Thymus (tissue), 14 donors: ENCODE results near the gene SFTPD. TPM values are rescaled to one million over a fixed set of nuclear protein-coding genes. Genes with fewer than 3 reads are reported as not detected.
"Not testable (repeated sequence)": the region's sequence is repeated elsewhere in the genome, so short reads cannot be mapped to it uniquely, and the experiment has no call there.

ENCODE experiments used
- DNase-seq, 9 donors: peaks; one replicate each; pipeline ENCODE4 v3.0.0-alpha.2; 2013; ENCODE audit warnings: low spot score in 9 of 9, low read depth in 6 of 9, missing footprints in 1 of 9
- H3K27ac ChIP-seq, 2 donors: one replicate each; pipeline ENCODE4 v1.5.1; 2013; ENCODE audit warnings: control low read depth in 1 of 2, low read depth in 1 of 2, low read length in 1 of 2, mild to moderate bottlenecking in 1 of 2, moderate library complexity in 1 of 2
- H3K27me3 ChIP-seq, 2 donors: one replicate each; pipeline ENCODE4 v1.5.1; 2013; ENCODE audit warnings: low read length in 1 of 2; ENCODE audit not compliant: control insufficient read depth in 2 of 2, insufficient read depth in 1 of 2
- H3K36me3 ChIP-seq, 2 donors: one replicate each; pipeline ENCODE4 v1.5.1; 2013; ENCODE audit warnings: low read length in 1 of 2, mild to moderate bottlenecking in 1 of 2, moderate library complexity in 1 of 2; ENCODE audit not compliant: control insufficient read depth in 2 of 2, insufficient read depth in 2 of 2
- H3K4me1 ChIP-seq, 2 donors: one replicate each; pipeline ENCODE4 v1.5.1; 2013; ENCODE audit warnings: low read length in 2 of 2; ENCODE audit not compliant: control insufficient read depth in 2 of 2, insufficient read depth in 2 of 2
- H3K4me3 ChIP-seq, 2 donors: one replicate each; pipeline ENCODE4 v1.5.1; 2013; ENCODE audit warnings: low read length in 2 of 2, control low read depth in 1 of 2, mild to moderate bottlenecking in 1 of 2
- H3K9me3 ChIP-seq, 2 donors: one replicate each; pipeline ENCODE4 v1.5.1; 2013; ENCODE audit warnings: low read length in 1 of 2, mild to moderate bottlenecking in 1 of 2; ENCODE audit not compliant: control insufficient read depth in 2 of 2, insufficient read depth in 1 of 2
- WGBS: extraction: QIAGEN DNeasy Blood & Tissue Kit; methylation state at CpG from one replicate; pipeline ENCODE4 v1.1.7; 2013; 5-methylcytosine and 5-hydroxymethylcytosine counted together
- long read RNA-seq, 10 donors: transcript quantifications; one replicate each; lab custom pipeline, GENCODE V29; 2026
- polyA plus RNA-seq: library from polyadenylated mRNA; stranded (reverse); fragments of 200-250 nt; gene quantifications from one replicate; pipeline ENCODE4 v1.2.3, GENCODE V29; 2013
- total RNA-seq: library from RNA; stranded (reverse); fragments of 120-200 nt; gene quantifications from one replicate; pipeline ENCODE4 v1.2.4, GENCODE V29; 2013
- donor health status: healthy.

The SFTPD gene
- 0.47 TPM for total RNA-seq
- polyA plus RNA-seq: 2.6 TPM
- long read RNA-seq, donor 1: 0 reads
- long read RNA-seq, donor 2: 0 reads
- long read RNA-seq, donor 3: 0 reads
- long read RNA-seq, donor 4: 0 reads
- long read RNA-seq, donor 5, partial matches to known transcripts: 0 of 1 reads
- long read RNA-seq, donor 5, other reads (novel, unspliced or antisense): 0 of 1 reads
- long read RNA-seq, donor 6: 0 reads
- long read RNA-seq, donor 7: 0 reads
- long read RNA-seq, donor 8: 0 reads
- long read RNA-seq, donor 9: 0 reads
- long read RNA-seq, donor 10: 0 reads

DNA sequence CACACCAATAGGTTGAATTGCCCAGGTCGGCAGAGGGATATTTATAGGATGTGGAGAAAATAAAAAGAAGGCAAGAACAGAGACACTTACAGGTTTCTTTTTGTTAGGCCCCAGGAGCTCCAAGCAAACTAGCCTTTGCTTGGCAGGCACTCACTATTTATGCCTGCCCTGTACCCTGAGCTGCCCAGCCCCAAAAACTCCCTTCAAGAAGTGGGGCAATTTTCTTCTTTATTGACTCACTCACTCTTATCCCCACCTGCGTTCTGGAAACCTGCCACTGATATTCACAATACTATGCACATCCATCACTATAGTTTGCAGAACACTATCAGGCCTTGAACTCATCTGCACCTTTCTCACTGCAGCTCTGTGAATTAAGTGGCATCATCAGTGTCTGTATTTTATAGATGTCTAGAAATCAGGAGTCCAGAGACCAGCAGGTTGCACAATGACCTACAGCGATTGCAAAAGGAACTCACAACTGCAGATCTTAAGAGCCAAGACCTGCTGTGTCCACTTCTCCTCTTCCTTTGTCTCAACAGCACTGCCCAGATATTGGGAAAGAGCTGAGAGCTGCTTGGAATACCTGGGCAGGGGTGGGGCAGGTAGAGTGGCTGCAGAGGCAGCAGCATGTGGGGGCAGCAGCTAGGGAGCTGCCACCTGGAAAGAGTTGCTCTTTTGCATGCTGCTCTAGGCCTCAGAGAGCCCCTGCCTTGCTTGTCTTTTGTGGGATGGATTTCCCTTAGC, at the start of gene SFTPD:
Gene SFTPD, minus strand, starts transcription at position 130 of the 747 bp plus-strand sequence. CDS start 2,446 bp downstream, outside the sequence.
- no peak for DNase-seq
- Histone ChIP-seq H3K9me3 (peaks cover 0 to 11% of the 10 kb centered on the region in 2 donors), H3K4me1 (no peaks in the 10 kb centered on the region), H3K4me3 (no peak within 1 kb of the TSS), H3K27ac (no peak within 1 kb of the TSS), H3K27me3 (peaks cover 0 to 7% of the 10 kb centered on the region in 2 donors), H3K36me3 (no peaks in the 10 kb centered on the region)
- 96% methylated on average over 3 of the region's 3 CpGs for WGBS

DNA sequence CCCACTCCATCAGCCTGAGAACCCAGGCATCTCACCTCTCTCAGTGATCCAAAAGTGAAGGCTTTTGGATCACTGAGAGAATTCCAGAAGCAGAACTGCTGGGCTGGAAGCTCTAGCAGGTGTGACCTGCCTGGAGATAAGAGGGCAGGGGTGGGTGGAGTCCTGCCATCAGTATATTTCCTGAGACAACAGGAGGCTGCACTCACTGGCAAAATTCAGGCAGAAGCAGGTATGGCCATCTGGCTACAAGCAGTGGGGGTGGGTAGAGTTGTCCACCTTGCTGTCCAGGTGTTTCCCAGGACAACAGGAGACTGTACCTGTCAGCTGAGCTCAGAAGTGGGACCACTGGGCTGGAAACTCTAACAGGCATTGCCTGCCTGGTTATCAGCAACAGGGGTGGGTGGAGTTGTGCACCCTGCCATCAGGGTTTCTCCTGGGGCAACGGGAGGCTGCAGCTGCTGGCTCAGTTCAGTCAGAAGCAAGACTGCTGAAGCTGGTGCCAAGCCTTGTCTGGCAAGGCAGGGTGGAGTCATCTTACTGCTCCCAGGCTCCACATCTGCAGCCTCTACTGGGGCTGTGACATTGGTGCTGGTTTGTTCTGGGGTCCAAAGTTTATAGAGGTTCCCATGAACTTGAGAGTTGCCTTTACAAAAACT, 47.2 kb upstream of the SFTPD start:
- H3K4me1 ChIP-seq: no peaks in the 10 kb centered on the region
- H3K36me3 ChIP-seq: no peaks in the 10 kb centered on the region
- no peak for DNase-seq
- no peaks in the 10 kb centered on the region for H3K27me3 ChIP-seq
- H3K4me3 ChIP-seq: no peak overlapping the region
- 76% methylated on average over 1 of the region's 1 CpG for WGBS
- H3K27ac ChIP-seq: no peak overlapping the region
- H3K9me3 ChIP-seq: no peaks in the 10 kb centered on the region

DNA sequence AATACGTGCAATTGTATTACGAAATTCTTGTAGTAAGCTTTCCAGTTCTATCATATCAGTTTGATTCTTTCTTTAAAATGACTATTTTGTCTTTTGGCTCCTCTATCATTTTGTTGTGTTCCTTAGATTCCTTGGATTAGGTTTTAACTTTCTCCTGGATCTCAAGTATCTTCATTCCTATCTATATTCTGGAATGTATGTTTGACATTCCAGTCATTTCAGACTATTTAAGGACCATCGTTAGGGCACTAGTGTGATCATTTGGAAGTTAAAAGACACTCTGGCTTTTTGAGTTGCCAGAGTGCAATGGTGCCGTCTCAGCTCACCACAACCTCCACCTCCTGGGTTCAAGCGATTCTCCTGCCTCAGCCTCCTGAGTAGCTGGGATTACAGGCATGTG, 45.7 kb upstream of the SFTPD start:
- H3K4me1 ChIP-seq: no peaks in the 10 kb centered on the region
- H3K27ac ChIP-seq: no peak overlapping the region
- H3K27me3 ChIP-seq: no peaks in the 10 kb centered on the region
- 94% methylated on average over 5 of the region's 5 CpGs for WGBS
- no peak for DNase-seq
- no peaks in the 10 kb centered on the region for H3K36me3 ChIP-seq
- no peak overlapping the region for H3K4me3 ChIP-seq
- no peaks in the 10 kb centered on the region for H3K9me3 ChIP-seq

GRCh38 chr10:79988199-79988598, 39.3 kb upstream of the SFTPD start:
- H3K27me3 ChIP-seq: peaks cover 6 to 24% of the 10 kb centered on the region in 2 donors
- not testable (repeated sequence) for H3K9me3 ChIP-seq, H3K4me3 ChIP-seq, H3K36me3 ChIP-seq, H3K4me1 ChIP-seq, H3K27ac ChIP-seq, DNase-seq
- 90% methylated on average over 2 of the region's 2 CpGs for WGBS

DNA sequence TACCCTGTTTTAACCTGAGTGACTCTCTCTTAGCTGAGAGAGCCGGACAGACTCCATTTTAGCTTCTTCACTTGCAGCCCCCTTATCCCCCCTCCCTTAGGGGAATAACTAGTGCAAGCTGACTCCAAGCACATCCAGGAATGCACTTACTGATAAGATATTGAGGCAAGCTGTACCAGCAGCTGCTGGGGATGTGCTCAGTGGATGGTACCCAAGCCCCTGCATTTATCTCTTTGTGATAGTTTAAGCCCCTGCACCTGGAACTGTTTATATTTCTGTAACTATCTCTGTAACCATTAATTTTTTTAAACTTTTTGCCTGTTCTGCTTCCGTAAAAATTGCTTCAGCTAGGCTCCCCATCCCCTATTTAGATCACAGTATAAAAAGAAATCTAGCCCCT, 37.8 kb upstream of the SFTPD start:
- H3K4me3 ChIP-seq, H3K9me3 ChIP-seq, H3K36me3 ChIP-seq, H3K4me1 ChIP-seq, DNase-seq, H3K27ac ChIP-seq: not testable (repeated sequence)
- peaks cover 21 to 39% of the 10 kb centered on the region in 2 donors for H3K27me3 ChIP-seq
- WGBS: 90% methylated on average over 2 of the region's 2 CpGs

- no peaks in the 10 kb centered on the region for H3K4me1 ChIP-seq
- no peaks in the 10 kb centered on the region for H3K9me3 ChIP-seq
- H3K27ac ChIP-seq: no peak overlapping the region
- no peak for DNase-seq
- H3K4me3 ChIP-seq: no peak overlapping the region
- H3K36me3 ChIP-seq: no peaks in the 10 kb centered on the region
- 94% methylated on average over 3 of the region's 3 CpGs for WGBS
- peaks cover 29 to 49% of the 10 kb centered on the region in 2 donors for H3K27me3 ChIP-seq
Observed at GRCh38 chr10:79985481-79986072, 36.7 kb upstream of the SFTPD start.

- WGBS: 87% methylated on average over 9 of the region's 9 CpGs
- DNase-seq: no peak
- Histone ChIP-seq H3K36me3 (no peaks in the 10 kb centered on the region), H3K27ac (no peak overlapping the region), H3K27me3 (peaks cover 33 to 56% of the 10 kb centered on the region in 2 donors), H3K4me3 (no peak overlapping the region), H3K4me1 (no peaks in the 10 kb centered on the region), H3K9me3 (no peaks in the 10 kb centered on the region)
Observed at GRCh38 chr10:79984851-79985250, 35.9 kb upstream of the SFTPD start.

GRCh38 chr10:79983286-79983909, 34.5 kb upstream of the SFTPD start:
- H3K36me3 ChIP-seq: no peaks in the 10 kb centered on the region
- no peaks in the 10 kb centered on the region for H3K9me3 ChIP-seq
- H3K27me3 ChIP-seq: peaks cover 33 to 63% of the 10 kb centered on the region in 2 donors
- H3K4me3 ChIP-seq: no peak overlapping the region
- 36% methylated on average over 40 of the region's 40 CpGs for WGBS
- no peaks in the 10 kb centered on the region for H3K4me1 ChIP-seq
- no peak overlapping the region for H3K27ac ChIP-seq
- no peak for DNase-seq
